H9 (cell line): Measurements from ENCODE around the gene NKAIN2. TPM values are rescaled to one million over a fixed set of nuclear protein-coding genes. Genes with fewer than 3 reads are reported as not detected.

Experiments used
- DNase-seq: peaks from one replicate; pipeline ENCODE4 v3.0.0-alpha.2; 2017
- H2AFZ ChIP-seq: one replicate; pipeline ENCODE4 v1.6.1; 2013; ENCODE audit warnings: mild to moderate bottlenecking, low read length, control low read depth, moderate library complexity
- H2AK5ac ChIP-seq: 2 replicates; pipeline ENCODE4 v1.6.1; 2013; ENCODE audit warnings: low read length, control low read depth, mixed read lengths; ENCODE audit not compliant: insufficient read length
- H2BK120ac ChIP-seq: one replicate; pipeline ENCODE4 v1.6.1; 2013; ENCODE audit warnings: low read depth, mild to moderate bottlenecking, low read length, control low read depth, inconsistent platforms; ENCODE audit not compliant: poor library complexity, severe bottlenecking
- H2BK12ac ChIP-seq: 2 replicates; pipeline ENCODE4 v1.6.1; 2013; ENCODE audit warnings: low read length, control low read depth, mixed read lengths, low read depth; ENCODE audit not compliant: insufficient read length
- H2BK15ac ChIP-seq: 2 replicates; pipeline ENCODE4 v1.6.1; 2013; ENCODE audit warnings: low read depth, low read length, control low read depth
- H2BK20ac ChIP-seq: one replicate; pipeline ENCODE4 v1.6.1; 2013; ENCODE audit warnings: low read depth, mild to moderate bottlenecking, low read length, control low read depth, inconsistent platforms; ENCODE audit not compliant: poor library complexity, severe bottlenecking
- H2BK5ac ChIP-seq: 2 replicates; pipeline ENCODE4 v1.6.1; 2013; ENCODE audit warnings: low read length, control low read depth, mixed read lengths; ENCODE audit not compliant: insufficient read length
- H3K14ac ChIP-seq: 2 replicates; pipeline ENCODE4 v1.6.1; 2013; ENCODE audit warnings: low read length, control low read depth; ENCODE audit not compliant: insufficient read depth
- H3K18ac ChIP-seq: 2 replicates; pipeline ENCODE4 v1.6.1; 2013; ENCODE audit warnings: low read depth, mild to moderate bottlenecking, mixed read lengths, low read length, control low read depth; ENCODE audit not compliant: insufficient read length
- H3K23ac ChIP-seq: 2 replicates; pipeline ENCODE4 v1.6.1; 2013; ENCODE audit warnings: low read length, control low read depth, mixed read lengths, low read depth; ENCODE audit not compliant: insufficient read length
- H3K23me2 ChIP-seq: 2 replicates; pipeline ENCODE4 v1.6.1; 2013; ENCODE audit warnings: low read depth, mild to moderate bottlenecking, mixed read lengths, low read length, control low read depth; ENCODE audit not compliant: insufficient read length, poor library complexity, severe bottlenecking
- H3K27ac ChIP-seq: 2 replicates; pipeline ENCODE4 v1.5.1; 2013; ENCODE audit warnings: low read length, control low read depth, mixed read lengths, low read depth; ENCODE audit not compliant: insufficient read length
- H3K27me3 ChIP-seq: 2 replicates; pipeline ENCODE4 v1.6.1; 2013; ENCODE audit warnings: low read length, control low read depth, inconsistent platforms; ENCODE audit not compliant: insufficient read depth
- H3K4ac ChIP-seq: 2 replicates; pipeline ENCODE4 v1.6.1; 2013; ENCODE audit warnings: low read depth, mild to moderate bottlenecking, control low read depth, inconsistent platforms, low read length, moderate library complexity
- H3K4me1 ChIP-seq: 2 replicates; pipeline ENCODE4 v1.6.1; 2013; ENCODE audit warnings: low read length, control low read depth, inconsistent platforms; ENCODE audit not compliant: insufficient read depth
- H3K4me2 ChIP-seq: 2 replicates; pipeline ENCODE4 v1.6.1; 2013; ENCODE audit warnings: low read length, control low read depth, mixed read lengths; ENCODE audit not compliant: insufficient read length, insufficient read depth
- H3K56ac ChIP-seq: 2 replicates; pipeline ENCODE4 v1.6.1; 2013; ENCODE audit warnings: low read depth, mild to moderate bottlenecking, mixed read lengths, low read length, control low read depth; ENCODE audit not compliant: insufficient read length
- H3K79me1 ChIP-seq: 2 replicates; pipeline ENCODE4 v1.6.1; 2013; ENCODE audit warnings: low read depth, mild to moderate bottlenecking, moderate library complexity, low read length, control low read depth, inconsistent platforms; ENCODE audit not compliant: insufficient read depth, poor library complexity, severe bottlenecking
- H3K79me2 ChIP-seq: 2 replicates; pipeline ENCODE4 v1.6.1; 2013; ENCODE audit warnings: low read length, control low read depth, inconsistent platforms; ENCODE audit not compliant: insufficient read depth
- H3K9ac ChIP-seq: 2 replicates; pipeline ENCODE4 v1.6.1; 2013; ENCODE audit warnings: low read length, control low read depth, mixed read lengths; ENCODE audit not compliant: insufficient read length; ENCODE audit errors: extremely low read depth
- H3K9me3 ChIP-seq: one replicate; pipeline ENCODE4 v1.6.1; 2013; ENCODE audit warnings: low read depth, low read length, inconsistent platforms; ENCODE audit not compliant: control insufficient read depth
- H3T11ph ChIP-seq: one replicate; pipeline ENCODE4 v1.6.1; 2013; ENCODE audit warnings: mild to moderate bottlenecking, low read length, control low read depth, inconsistent platforms
- H4K20me1 ChIP-seq: one replicate; pipeline ENCODE4 v1.6.1; 2013; ENCODE audit not compliant: control insufficient read depth, insufficient read length, insufficient read depth
- H4K5ac ChIP-seq: 2 replicates; pipeline ENCODE4 v1.6.1; 2013; ENCODE audit warnings: low read depth, mild to moderate bottlenecking, mixed read lengths, low read length, control low read depth; ENCODE audit not compliant: insufficient read length
- H4K8ac ChIP-seq: replicated peaks from 2 replicates; pipeline ENCODE4 v1.6.1; 2013; ENCODE audit warnings: low read length, control low read depth, mixed read lengths, low read depth; ENCODE audit not compliant: insufficient read length
- H4K91ac ChIP-seq: 2 replicates; pipeline ENCODE4 v1.6.1; 2013; ENCODE audit warnings: low read depth, mild to moderate bottlenecking, moderate library complexity, mixed read lengths, low read length, control low read depth; ENCODE audit not compliant: insufficient read length
- H3K27ac Mint-ChIP-seq, 3 experiments: 2 replicates in 2 of 3; 3 replicates in 1 of 3; pipeline ENCODE4 v1.8.0; 2020 to 2021; ENCODE audit warnings: mixed read lengths in 3 of 3, mild to moderate bottlenecking in 1 of 3, moderate library complexity in 1 of 3
- H3K27me3 Mint-ChIP-seq: 2 replicates; pipeline ENCODE4 v1.8.0; 2021; ENCODE audit warnings: low read depth, mild to moderate bottlenecking, moderate library complexity, mixed read lengths
- H3K36me3 Mint-ChIP-seq, 3 experiments: 2 replicates in 2 of 3; 3 replicates in 1 of 3; pipeline ENCODE4 v1.8.0; 2020 to 2021; ENCODE audit warnings: low read depth in 3 of 3, mixed read lengths in 3 of 3; ENCODE audit not compliant: insufficient read depth in 1 of 3
- H3K4me1 Mint-ChIP-seq, 2 experiments: 2 replicates each; pipeline ENCODE4 v1.8.0; 2020; ENCODE audit warnings: mixed read lengths in 2 of 2
- H3K4me3 Mint-ChIP-seq, 2 experiments: 2 replicates in 1 of 2; 3 replicates in 1 of 2; pipeline ENCODE4 v1.8.0; 2020 to 2021; ENCODE audit warnings: mild to moderate bottlenecking in 2 of 2, mixed read lengths in 2 of 2, moderate library complexity in 1 of 2
- H3K9me3 Mint-ChIP-seq, 2 experiments: 2 replicates in 1 of 2; 3 replicates in 1 of 2; pipeline ENCODE4 v1.8.0; 2020; ENCODE audit warnings: mild to moderate bottlenecking in 2 of 2, mixed read lengths in 2 of 2, moderate library complexity in 1 of 2
- CTCF ChIP-seq: fragments of 200-600 bp; sonication (generic); conservative IDR thresholded peaks from 3 replicates; pipeline ENCODE4 v1.8.0; 2021; ENCODE audit warnings: antibody characterized with exemption, mild to moderate bottlenecking
- WGBS: extraction: QIAGEN DNeasy Blood & Tissue Kit; methylation state at CpG from one replicate; pipeline ENCODE4 v1.1.7; 2013; ENCODE audit warnings: missing lambda C conversion rate, low lambda C conversion rate, mixed read lengths; ENCODE audit not compliant: insufficient read length; ENCODE audit errors: extremely low coverage; 5-methylcytosine and 5-hydroxymethylcytosine counted together
- total RNA-seq: library from RNA; stranded (reverse); gene quantifications from 2 replicates; pipeline ENCODE4 v1.2.1, GENCODE V29; 2021

The NKAIN2 gene
- total RNA-seq, 1 experiment from 2014 or later, result 0.17 TPM

DNA sequence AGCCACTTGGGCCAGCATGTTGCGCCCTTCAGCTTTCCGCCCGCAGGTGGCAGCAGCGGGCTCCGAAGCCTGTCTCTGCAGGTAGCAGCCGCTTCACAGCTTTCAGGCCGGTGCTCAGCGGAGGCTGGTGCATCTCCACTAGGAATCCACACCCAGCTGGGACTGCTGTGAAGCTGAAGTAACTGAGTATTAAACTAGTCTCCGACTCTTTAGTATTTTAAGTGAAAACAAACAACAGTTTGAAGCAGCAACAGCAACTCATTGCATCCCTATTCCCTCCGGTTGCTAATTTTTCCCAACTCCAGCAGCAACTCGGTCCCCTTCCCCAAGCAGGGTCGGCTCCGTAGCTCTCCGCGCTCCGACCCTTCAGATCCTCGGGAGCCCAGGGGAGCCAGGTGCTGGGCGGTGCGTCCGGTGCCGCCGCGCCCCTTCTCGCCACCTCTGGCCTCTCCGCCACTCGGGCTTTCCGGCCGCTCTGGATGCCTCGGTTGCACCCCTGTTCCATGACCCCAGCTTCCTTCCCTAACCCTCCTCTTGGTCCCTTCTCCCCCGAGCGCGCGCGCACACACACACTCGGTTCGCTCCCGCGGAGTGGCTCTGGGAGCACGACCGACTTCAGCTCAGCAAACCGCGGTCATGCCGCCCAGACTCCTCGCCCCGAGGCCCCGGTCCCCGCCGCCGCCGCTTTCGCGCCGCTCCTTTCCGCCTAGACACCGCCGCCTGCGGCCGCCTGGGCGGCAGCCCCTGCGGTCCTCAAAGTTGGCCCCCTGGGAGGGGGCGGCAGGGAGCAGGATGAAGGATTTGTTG is 765 bp upstream of the NKAIN2 start:
- Histone ChIP-seq H3K4me1 (no peaks in the 10 kb centered on the region), H2AFZ (no peak overlapping the region), H4K5ac (no peak overlapping the region), H3K79me1 (no peaks in the 10 kb centered on the region), H3K18ac (no peak overlapping the region), H3K23ac (no peak overlapping the region), H2BK12ac (no peak overlapping the region), H2BK120ac (no peak overlapping the region), H4K8ac (no peak overlapping the region), H3K23me2 (peaks cover 12% of the 10 kb centered on the region), H4K20me1 (no peaks in the 10 kb centered on the region), H4K91ac (no peak overlapping the region), H2BK5ac (no peak overlapping the region), H3K4ac (no peak overlapping the region), H3K14ac (no peak overlapping the region; the same call in 1 of the 2 replicates), H3K27me3 (peaks cover 19% of the 10 kb centered on the region), H3T11ph (no peak overlapping the region), H3K27ac (no peak overlapping the region), H3K9me3 (no peaks in the 10 kb centered on the region), H2BK20ac (no peak overlapping the region), H2AK5ac (no peak overlapping the region), H3K4me2 (peak overlapping the region; percentile 61), H3K9ac (no peak overlapping the region), H3K56ac (no peak overlapping the region), H2BK15ac (no peak overlapping the region), H3K79me2 (no peaks in the 10 kb centered on the region)
- no CpG with 5 or more reads among the region's 61 CpGs for WGBS
- peak; percentile 89 for DNase-seq
- Mint-ChIP-seq H3K27ac (no peak overlapping the region), H3K4me1 (peaks cover 8% of the 10 kb centered on the region in 2 experiments), H3K4me3 (peak overlapping the region; percentile 78 to 93), H3K36me3 (no peaks in the 10 kb centered on the region), H3K27me3 (peaks cover 82% of the 10 kb centered on the region), H3K9me3 (no peaks in the 10 kb centered on the region)
- peak; percentile 92 for TF ChIP-seq CTCF
